Neural cell (in vitro differentiated cells): ENCODE results near the gene GNL1. TPM values are rescaled to one million over a fixed set of nuclear protein-coding genes. Genes with fewer than 3 reads are reported as not detected.
A peak's percentile ranks its signal among the peaks of the same experiment; 100 is the strongest.

Experiments used
- H2AFZ ChIP-seq: fragments of 200-600, 300-800 bp; sonication (generic), shearing (Covaris generic); 2 replicates; pipeline ENCODE4 v1.6.0; 2014; ENCODE audit warnings: low read depth, mild to moderate bottlenecking, antibody characterized with exemption, low read length, moderate library complexity
- H3F3A ChIP-seq: fragments of 200-600 bp; shearing (Covaris generic); 2 replicates; pipeline ENCODE4 v1.6.1; 2016; ENCODE audit warnings: mild to moderate bottlenecking, moderate library complexity, mixed read lengths, antibody characterized with exemption, low read length; ENCODE audit not compliant: insufficient read depth, poor library complexity, severe bottlenecking
- H3K27ac ChIP-seq: fragments of 200-600, 300-800 bp; sonication (generic), shearing (Covaris generic); 2 replicates; pipeline ENCODE4 v1.5.1; 2014; ENCODE audit warnings: mild to moderate bottlenecking, low read length, moderate library complexity
- H3K27me3 ChIP-seq: fragments of 300-800, 200-600 bp; sonication (generic), shearing (Covaris generic); 2 replicates; pipeline ENCODE4 v1.6.0; 2014; ENCODE audit warnings: mild to moderate bottlenecking, low read depth, low read length, moderate library complexity; ENCODE audit not compliant: insufficient read depth
- H3K36me3 ChIP-seq: fragments of 300-800, 200-600 bp; sonication (generic), shearing (Covaris generic); 2 replicates; pipeline ENCODE4 v1.5.1; 2014; ENCODE audit warnings: mild to moderate bottlenecking, antibody characterized with exemption, low read length, moderate library complexity; ENCODE audit not compliant: insufficient read depth
- H3K4me2 ChIP-seq: fragments of 300-800, 200-600 bp; sonication (generic), shearing (Covaris generic); 2 replicates; pipeline ENCODE4 v1.6.0; 2014; ENCODE audit warnings: mild to moderate bottlenecking, low read length
- H3K4me3 ChIP-seq: fragments of 300-800, 200-600 bp; sonication (generic), shearing (Covaris generic); 2 replicates; pipeline ENCODE4 v1.5.1; 2014; ENCODE audit warnings: mild to moderate bottlenecking, low read length, moderate library complexity
- H3K79me2 ChIP-seq: fragments of 200-600 bp; shearing (Covaris generic); replicated peaks from 2 replicates; pipeline ENCODE4 v1.6.0; 2014; ENCODE audit warnings: mild to moderate bottlenecking, low read length, moderate library complexity; ENCODE audit not compliant: insufficient read depth
- H3K9ac ChIP-seq: fragments of 300-800, 200-600 bp; sonication (generic), shearing (Covaris generic); 2 replicates; pipeline ENCODE4 v1.6.1; 2016; ENCODE audit warnings: mild to moderate bottlenecking, low read length, mixed read lengths
- H3K9me2 ChIP-seq: fragments of 200-600 bp; shearing (Covaris generic); 2 replicates; pipeline ENCODE4 v1.6.1; 2016; ENCODE audit warnings: mild to moderate bottlenecking, low read length, mixed read lengths; ENCODE audit not compliant: insufficient read depth
- H3K9me3 ChIP-seq: fragments of 200-600, 300-800 bp; sonication (generic), shearing (Covaris generic); 2 replicates; pipeline ENCODE4 v1.6.1; 2016; ENCODE audit warnings: mild to moderate bottlenecking, mixed run types, low read length, moderate library complexity, mixed read lengths
- H4K20me1 ChIP-seq: fragments of 200-600 bp; shearing (Covaris generic); 2 replicates; pipeline ENCODE4 v1.6.1; 2016; ENCODE audit warnings: mild to moderate bottlenecking, mixed run types; ENCODE audit not compliant: insufficient read depth
- CTCF ChIP-seq: fragments of 450-650 bp; IDR thresholded peaks from 2 replicates; pipeline ENCODE4 v1.5.1; 2014; ENCODE audit warnings: antibody characterized with exemption, mild to moderate bottlenecking, moderate library complexity; ENCODE audit not compliant: poor library complexity, severe bottlenecking
- EP300 ChIP-seq: fragments of 450-650 bp; conservative IDR thresholded peaks from 2 replicates; pipeline ENCODE4 v1.6.1; 2014; ENCODE audit warnings: antibody characterized with exemption, mild to moderate bottlenecking, moderate library complexity; ENCODE audit not compliant: poor library complexity, severe bottlenecking
- MXI1 ChIP-seq: fragments of 450-650 bp; conservative IDR thresholded peaks from 2 replicates; pipeline ENCODE4 v1.6.1; 2014; ENCODE audit warnings: antibody characterized with exemption, mild to moderate bottlenecking; ENCODE audit not compliant: poor library complexity, severe bottlenecking
- POLR2AphosphoS5 ChIP-seq: IDR thresholded peaks from 2 replicates; pipeline ENCODE4 v1.6.1; 2012
- REST ChIP-seq: IDR thresholded peaks from 2 replicates; pipeline ENCODE4 v1.6.1; 2012; ENCODE audit warnings: borderline replicate concordance
- SMC3 ChIP-seq: fragments of 450-650 bp; conservative IDR thresholded peaks from 2 replicates; pipeline ENCODE4 v1.6.1; 2014; ENCODE audit warnings: antibody characterized with exemption, mild to moderate bottlenecking, moderate library complexity; ENCODE audit not compliant: poor library complexity
- TAF1 ChIP-seq: IDR thresholded peaks from 2 replicates; pipeline ENCODE4 v1.6.1; 2012; ENCODE audit warnings: low read depth
- polyA minus RNA-seq: library from RNA; depleted of rRNA, polyadenylated mRNA; stranded (reverse); fragments of >200 nt; gene quantifications from 2 replicates; pipeline ENCODE4 v1.2.3, GENCODE V29; 2014
- polyA plus RNA-seq: library from polyadenylated mRNA; depleted of rRNA; stranded (reverse); fragments of >200 nt; gene quantifications from 2 replicates; pipeline ENCODE4 v1.2.3, GENCODE V29; 2014

GNL1 gene
- 32.1 and 38.9 TPM in 2 replicates for polyA plus RNA-seq
- polyA minus RNA-seq: 62.6 and 65.3 TPM in 2 replicates

GRCh38 chr6:30556066-30556905 lies at the start of gene GNL1:
GNL1 (minus strand) TSS chr6:30556489; CDS start chr6:30556203, 286 bp downstream.
- no peaks in the 10 kb centered on the region for H3K27me3 ChIP-seq
- no peaks in the 10 kb centered on the region for H3K9me3 ChIP-seq
- peak within 1 kb of the TSS; percentile 99 for H3K27ac ChIP-seq
- peak; percentile 18 for TF ChIP-seq TAF1
- peak; percentile 87 for TF ChIP-seq REST
- peak; percentile 34 for TF ChIP-seq CTCF
- peak; percentile 94 for TF ChIP-seq POLR2AphosphoS5
- TF ChIP-seq MXI1: no peak
- peak; percentile 66 for TF ChIP-seq EP300
- no peak for TF ChIP-seq SMC3
- peaks cover under 1% of the 10 kb centered on the region for H3K36me3 ChIP-seq
- H4K20me1 ChIP-seq: no peaks in the 10 kb centered on the region
- peak within 1 kb of the TSS; percentile 97 for H3K9ac ChIP-seq
- no peaks in the 10 kb centered on the region for H3K9me2 ChIP-seq
- peak within 1 kb of the TSS; percentile 99 for H3K4me3 ChIP-seq
- H2AFZ ChIP-seq: peak within 1 kb of the TSS; percentile 88
- H3F3A ChIP-seq: no peaks in the 10 kb centered on the region
- peak within 1 kb of the TSS; percentile 92 for H3K4me2 ChIP-seq
- peaks cover 29% of the 10 kb centered on the region for H3K79me2 ChIP-seq

- H3F3A ChIP-seq: no peaks in the 10 kb centered on the region
- no peak overlapping the region for H2AFZ ChIP-seq
- no peak overlapping the region for H3K4me2 ChIP-seq
- no peak for TF ChIP-seq REST
- TF ChIP-seq CTCF: no peak
- peak; percentile 3 for TF ChIP-seq POLR2AphosphoS5
- H3K27me3 ChIP-seq: no peaks in the 10 kb centered on the region
- no peaks in the 10 kb centered on the region for H3K9me3 ChIP-seq
- no peak overlapping the region for H3K4me3 ChIP-seq
- H3K79me2 ChIP-seq: no peaks in the 10 kb centered on the region
- H3K27ac ChIP-seq: no peak overlapping the region
- H3K9ac ChIP-seq: no peak overlapping the region
- peaks cover 19% of the 10 kb centered on the region for H3K36me3 ChIP-seq
- H4K20me1 ChIP-seq: peaks cover 4% of the 10 kb centered on the region
- no peaks in the 10 kb centered on the region for H3K9me2 ChIP-seq
Observed at GRCh38 chr6:30603961-30604360, 47.7 kb upstream of the GNL1 start.
